H9 (cell line): ENCODE measurements around the gene FAM174C. TPM values are rescaled to one million over a fixed set of nuclear protein-coding genes. Genes with fewer than 3 reads are reported as not detected.

Source experiments
- DNase-seq: peaks from one replicate; pipeline ENCODE4 v3.0.0-alpha.2; 2017
- H2AFZ ChIP-seq: one replicate; pipeline ENCODE4 v1.6.1; 2013; ENCODE audit warnings: mild to moderate bottlenecking, low read length, control low read depth, moderate library complexity
- H2AK5ac ChIP-seq: 2 replicates; pipeline ENCODE4 v1.6.1; 2013; ENCODE audit warnings: low read length, control low read depth, mixed read lengths; ENCODE audit not compliant: insufficient read length
- H2BK120ac ChIP-seq: one replicate; pipeline ENCODE4 v1.6.1; 2013; ENCODE audit warnings: low read depth, mild to moderate bottlenecking, low read length, control low read depth, inconsistent platforms; ENCODE audit not compliant: poor library complexity, severe bottlenecking
- H2BK12ac ChIP-seq: 2 replicates; pipeline ENCODE4 v1.6.1; 2013; ENCODE audit warnings: low read length, control low read depth, mixed read lengths, low read depth; ENCODE audit not compliant: insufficient read length
- H2BK15ac ChIP-seq: 2 replicates; pipeline ENCODE4 v1.6.1; 2013; ENCODE audit warnings: low read depth, low read length, control low read depth
- H2BK20ac ChIP-seq: one replicate; pipeline ENCODE4 v1.6.1; 2013; ENCODE audit warnings: low read depth, mild to moderate bottlenecking, low read length, control low read depth, inconsistent platforms; ENCODE audit not compliant: poor library complexity, severe bottlenecking
- H2BK5ac ChIP-seq: 2 replicates; pipeline ENCODE4 v1.6.1; 2013; ENCODE audit warnings: low read length, control low read depth, mixed read lengths; ENCODE audit not compliant: insufficient read length
- H3K14ac ChIP-seq: 2 replicates; pipeline ENCODE4 v1.6.1; 2013; ENCODE audit warnings: low read length, control low read depth; ENCODE audit not compliant: insufficient read depth
- H3K18ac ChIP-seq: 2 replicates; pipeline ENCODE4 v1.6.1; 2013; ENCODE audit warnings: low read depth, mild to moderate bottlenecking, mixed read lengths, low read length, control low read depth; ENCODE audit not compliant: insufficient read length
- H3K23ac ChIP-seq: 2 replicates; pipeline ENCODE4 v1.6.1; 2013; ENCODE audit warnings: low read length, control low read depth, mixed read lengths, low read depth; ENCODE audit not compliant: insufficient read length
- H3K23me2 ChIP-seq: 2 replicates; pipeline ENCODE4 v1.6.1; 2013; ENCODE audit warnings: low read depth, mild to moderate bottlenecking, mixed read lengths, low read length, control low read depth; ENCODE audit not compliant: insufficient read length, poor library complexity, severe bottlenecking
- H3K27ac ChIP-seq: 2 replicates; pipeline ENCODE4 v1.5.1; 2013; ENCODE audit warnings: low read length, control low read depth, mixed read lengths, low read depth; ENCODE audit not compliant: insufficient read length
- H3K27me3 ChIP-seq: 2 replicates; pipeline ENCODE4 v1.6.1; 2013; ENCODE audit warnings: low read length, control low read depth, inconsistent platforms; ENCODE audit not compliant: insufficient read depth
- H3K4ac ChIP-seq: 2 replicates; pipeline ENCODE4 v1.6.1; 2013; ENCODE audit warnings: low read depth, mild to moderate bottlenecking, control low read depth, inconsistent platforms, low read length, moderate library complexity
- H3K4me1 ChIP-seq: 2 replicates; pipeline ENCODE4 v1.6.1; 2013; ENCODE audit warnings: low read length, control low read depth, inconsistent platforms; ENCODE audit not compliant: insufficient read depth
- H3K4me2 ChIP-seq: 2 replicates; pipeline ENCODE4 v1.6.1; 2013; ENCODE audit warnings: low read length, control low read depth, mixed read lengths; ENCODE audit not compliant: insufficient read length, insufficient read depth
- H3K56ac ChIP-seq: 2 replicates; pipeline ENCODE4 v1.6.1; 2013; ENCODE audit warnings: low read depth, mild to moderate bottlenecking, mixed read lengths, low read length, control low read depth; ENCODE audit not compliant: insufficient read length
- H3K79me1 ChIP-seq: 2 replicates; pipeline ENCODE4 v1.6.1; 2013; ENCODE audit warnings: low read depth, mild to moderate bottlenecking, moderate library complexity, low read length, control low read depth, inconsistent platforms; ENCODE audit not compliant: insufficient read depth, poor library complexity, severe bottlenecking
- H3K79me2 ChIP-seq: 2 replicates; pipeline ENCODE4 v1.6.1; 2013; ENCODE audit warnings: low read length, control low read depth, inconsistent platforms; ENCODE audit not compliant: insufficient read depth
- H3K9ac ChIP-seq: 2 replicates; pipeline ENCODE4 v1.6.1; 2013; ENCODE audit warnings: low read length, control low read depth, mixed read lengths; ENCODE audit not compliant: insufficient read length; ENCODE audit errors: extremely low read depth
- H3K9me3 ChIP-seq: one replicate; pipeline ENCODE4 v1.6.1; 2013; ENCODE audit warnings: low read depth, low read length, inconsistent platforms; ENCODE audit not compliant: control insufficient read depth
- H3T11ph ChIP-seq: one replicate; pipeline ENCODE4 v1.6.1; 2013; ENCODE audit warnings: mild to moderate bottlenecking, low read length, control low read depth, inconsistent platforms
- H4K20me1 ChIP-seq: one replicate; pipeline ENCODE4 v1.6.1; 2013; ENCODE audit not compliant: control insufficient read depth, insufficient read length, insufficient read depth
- H4K5ac ChIP-seq: 2 replicates; pipeline ENCODE4 v1.6.1; 2013; ENCODE audit warnings: low read depth, mild to moderate bottlenecking, mixed read lengths, low read length, control low read depth; ENCODE audit not compliant: insufficient read length
- H4K8ac ChIP-seq: replicated peaks from 2 replicates; pipeline ENCODE4 v1.6.1; 2013; ENCODE audit warnings: low read length, control low read depth, mixed read lengths, low read depth; ENCODE audit not compliant: insufficient read length
- H4K91ac ChIP-seq: 2 replicates; pipeline ENCODE4 v1.6.1; 2013; ENCODE audit warnings: low read depth, mild to moderate bottlenecking, moderate library complexity, mixed read lengths, low read length, control low read depth; ENCODE audit not compliant: insufficient read length
- H3K27ac Mint-ChIP-seq, 3 experiments: 2 replicates in 2 of 3; 3 replicates in 1 of 3; pipeline ENCODE4 v1.8.0; 2020 to 2021; ENCODE audit warnings: mixed read lengths in 3 of 3, mild to moderate bottlenecking in 1 of 3, moderate library complexity in 1 of 3
- H3K27me3 Mint-ChIP-seq: 2 replicates; pipeline ENCODE4 v1.8.0; 2021; ENCODE audit warnings: low read depth, mild to moderate bottlenecking, moderate library complexity, mixed read lengths
- H3K36me3 Mint-ChIP-seq, 3 experiments: 2 replicates in 2 of 3; 3 replicates in 1 of 3; pipeline ENCODE4 v1.8.0; 2020 to 2021; ENCODE audit warnings: low read depth in 3 of 3, mixed read lengths in 3 of 3; ENCODE audit not compliant: insufficient read depth in 1 of 3
- H3K4me1 Mint-ChIP-seq, 2 experiments: 2 replicates each; pipeline ENCODE4 v1.8.0; 2020; ENCODE audit warnings: mixed read lengths in 2 of 2
- H3K4me3 Mint-ChIP-seq, 2 experiments: 2 replicates in 1 of 2; 3 replicates in 1 of 2; pipeline ENCODE4 v1.8.0; 2020 to 2021; ENCODE audit warnings: mild to moderate bottlenecking in 2 of 2, mixed read lengths in 2 of 2, moderate library complexity in 1 of 2
- H3K9me3 Mint-ChIP-seq, 2 experiments: 2 replicates in 1 of 2; 3 replicates in 1 of 2; pipeline ENCODE4 v1.8.0; 2020; ENCODE audit warnings: mild to moderate bottlenecking in 2 of 2, mixed read lengths in 2 of 2, moderate library complexity in 1 of 2
- WGBS: extraction: QIAGEN DNeasy Blood & Tissue Kit; methylation state at CpG from one replicate; pipeline ENCODE4 v1.1.7; 2013; ENCODE audit warnings: missing lambda C conversion rate, low lambda C conversion rate, mixed read lengths; ENCODE audit not compliant: insufficient read length; ENCODE audit errors: extremely low coverage; 5-methylcytosine and 5-hydroxymethylcytosine counted together
- total RNA-seq: library from RNA; stranded (reverse); gene quantifications from 2 replicates; pipeline ENCODE4 v1.2.1, GENCODE V29; 2021
- TF ChIP-seq, protein P1 (sequence below): fragments of 200-600 bp; sonication (generic); conservative IDR thresholded peaks from 3 replicates; pipeline ENCODE4 v1.8.0; 2021; ENCODE audit warnings: antibody characterized with exemption, mild to moderate bottlenecking

FAM174C gene
- total RNA-seq, 1 experiment from 2014 or later = 63.0 TPM

DNA sequence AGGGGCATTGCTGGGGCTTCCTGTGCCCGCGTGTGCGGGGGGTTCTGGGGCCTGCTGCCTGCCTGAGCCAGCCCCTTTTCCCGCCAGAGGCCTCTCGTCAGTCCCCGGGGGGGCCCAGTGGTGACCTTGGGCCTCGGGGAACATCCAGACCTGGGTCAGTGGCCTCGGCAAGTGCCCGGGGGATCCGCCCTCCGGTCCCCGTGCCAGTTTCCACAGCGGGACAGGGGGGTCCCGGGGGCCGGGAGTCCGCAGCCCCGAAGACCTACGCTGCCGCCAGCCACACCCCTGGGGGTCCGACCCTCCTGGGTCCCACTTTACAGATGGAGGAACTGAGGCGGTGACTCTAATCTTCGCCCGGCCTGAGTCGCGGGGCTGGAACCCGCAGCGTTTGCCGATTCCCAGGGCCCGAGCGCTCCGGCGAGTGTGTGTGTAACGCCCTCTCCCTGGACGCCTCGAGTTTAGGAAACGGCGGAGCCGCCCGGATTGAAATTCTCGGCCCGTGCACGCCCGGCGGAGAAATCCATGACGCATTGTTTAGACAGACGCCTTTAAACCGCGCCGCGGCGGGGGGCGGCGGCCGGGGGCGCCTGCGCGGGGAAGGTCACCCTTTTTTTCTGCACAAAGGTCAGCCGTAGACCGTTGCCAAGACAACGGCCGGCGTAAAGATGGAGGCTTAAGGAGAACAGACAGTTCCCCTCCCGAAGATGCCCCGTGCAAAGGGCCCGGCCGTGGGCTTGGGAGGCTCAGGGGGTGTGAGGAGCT lies 49.7 kb downstream of the FAM174C start:
- no peak overlapping the region for H3K9ac ChIP-seq
- no peak overlapping the region for H3K4me3 Mint-ChIP-seq

More for the DNA sequence above, 49.7 kb downstream of the FAM174C start:
- Histone ChIP-seq H4K20me1 (no peaks in the 10 kb centered on the region), H3K23me2 (no peaks in the 10 kb centered on the region), H3K79me1 (no peaks in the 10 kb centered on the region), H3T11ph (no peak overlapping the region), H3K56ac (no peak overlapping the region), H3K18ac (no peak overlapping the region), H4K91ac (no peak overlapping the region), H3K14ac (no peak overlapping the region), H4K5ac (no peak overlapping the region), H2BK15ac (no peak overlapping the region), H3K27me3 (no peaks in the 10 kb centered on the region), H3K27ac (no peak overlapping the region), H2AFZ (no peak overlapping the region), H3K4ac (no peak overlapping the region), H2BK20ac (no peak overlapping the region), H3K23ac (no peak overlapping the region), H2AK5ac (no peak overlapping the region), H3K4me1 (no peaks in the 10 kb centered on the region), H2BK12ac (no peak overlapping the region), H2BK120ac (no peak overlapping the region), H3K79me2 (no peaks in the 10 kb centered on the region), H3K9me3 (no peaks in the 10 kb centered on the region), H4K8ac (no peak overlapping the region), H2BK5ac (no peak overlapping the region), H3K4me2 (no peak overlapping the region)
- DNase-seq = no peak
- H3K9me3 Mint-ChIP-seq = no peaks in the 10 kb centered on the region; a peak in 1 of 5 replicates
- H3K27me3 Mint-ChIP-seq = peaks cover 2% of the 10 kb centered on the region; the same call in 1 of the 2 replicates
- WGBS = no CpG with 5 or more reads among the region's 66 CpGs
- H3K36me3 Mint-ChIP-seq = no peaks in the 10 kb centered on the region
- TF ChIP-seq, protein P1, sequence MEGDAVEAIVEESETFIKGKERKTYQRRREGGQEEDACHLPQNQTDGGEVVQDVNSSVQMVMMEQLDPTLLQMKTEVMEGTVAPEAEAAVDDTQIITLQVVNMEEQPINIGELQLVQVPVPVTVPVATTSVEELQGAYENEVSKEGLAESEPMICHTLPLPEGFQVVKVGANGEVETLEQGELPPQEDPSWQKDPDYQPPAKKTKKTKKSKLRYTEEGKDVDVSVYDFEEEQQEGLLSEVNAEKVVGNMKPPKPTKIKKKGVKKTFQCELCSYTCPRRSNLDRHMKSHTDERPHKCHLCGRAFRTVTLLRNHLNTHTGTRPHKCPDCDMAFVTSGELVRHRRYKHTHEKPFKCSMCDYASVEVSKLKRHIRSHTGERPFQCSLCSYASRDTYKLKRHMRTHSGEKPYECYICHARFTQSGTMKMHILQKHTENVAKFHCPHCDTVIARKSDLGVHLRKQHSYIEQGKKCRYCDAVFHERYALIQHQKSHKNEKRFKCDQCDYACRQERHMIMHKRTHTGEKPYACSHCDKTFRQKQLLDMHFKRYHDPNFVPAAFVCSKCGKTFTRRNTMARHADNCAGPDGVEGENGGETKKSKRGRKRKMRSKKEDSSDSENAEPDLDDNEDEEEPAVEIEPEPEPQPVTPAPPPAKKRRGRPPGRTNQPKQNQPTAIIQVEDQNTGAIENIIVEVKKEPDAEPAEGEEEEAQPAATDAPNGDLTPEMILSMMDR = no peak
- H3K27ac Mint-ChIP-seq = no peak overlapping the region; a peak in 1 of 7 replicates
- H3K4me1 Mint-ChIP-seq = peaks cover 0 to 2% of the 10 kb centered on the region in 2 experiments; a peak in 2 of 4 replicates
